22Rv1 (cell line): ENCODE data around the gene OOSP1.

Experiments used
- H3K27ac ChIP-seq: fragments of 450-650 bp; 2 replicates; pipeline ENCODE4 v1.5.1; 2017
- ZFX ChIP-seq: fragments of 450-650 bp; IDR thresholded peaks from 2 replicates; pipeline ENCODE4 v1.6.1; 2017; ENCODE audit warnings: antibody characterized with exemption, borderline replicate concordance
- TF ChIP-seq, protein P1 (sequence below): fragments of 450-650 bp; IDR thresholded peaks from 2 replicates; pipeline ENCODE4 v1.5.1; 2017; ENCODE audit warnings: mild to moderate bottlenecking

OOSP1 gene

DNA sequence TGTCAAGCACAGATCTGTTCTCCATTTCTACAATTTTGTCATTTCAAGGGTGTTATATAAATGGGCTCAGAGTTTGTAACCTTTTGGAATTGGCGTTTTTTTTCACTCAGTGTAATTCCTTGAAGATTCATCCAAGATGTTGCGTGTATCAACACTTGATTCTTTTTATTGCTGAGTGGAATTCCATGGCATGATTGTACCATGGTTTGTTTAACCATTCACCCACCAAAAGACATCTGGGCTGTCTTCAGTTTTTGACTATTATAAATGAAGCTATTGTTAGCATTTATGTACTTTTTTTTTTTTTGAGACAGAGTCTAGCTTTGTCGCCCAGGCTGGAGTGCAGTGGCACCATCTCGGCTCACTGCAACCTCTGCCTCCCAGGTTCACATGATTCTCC lies 2.9 kb downstream of the OOSP1 start:
- TF ChIP-seq, protein P1, sequence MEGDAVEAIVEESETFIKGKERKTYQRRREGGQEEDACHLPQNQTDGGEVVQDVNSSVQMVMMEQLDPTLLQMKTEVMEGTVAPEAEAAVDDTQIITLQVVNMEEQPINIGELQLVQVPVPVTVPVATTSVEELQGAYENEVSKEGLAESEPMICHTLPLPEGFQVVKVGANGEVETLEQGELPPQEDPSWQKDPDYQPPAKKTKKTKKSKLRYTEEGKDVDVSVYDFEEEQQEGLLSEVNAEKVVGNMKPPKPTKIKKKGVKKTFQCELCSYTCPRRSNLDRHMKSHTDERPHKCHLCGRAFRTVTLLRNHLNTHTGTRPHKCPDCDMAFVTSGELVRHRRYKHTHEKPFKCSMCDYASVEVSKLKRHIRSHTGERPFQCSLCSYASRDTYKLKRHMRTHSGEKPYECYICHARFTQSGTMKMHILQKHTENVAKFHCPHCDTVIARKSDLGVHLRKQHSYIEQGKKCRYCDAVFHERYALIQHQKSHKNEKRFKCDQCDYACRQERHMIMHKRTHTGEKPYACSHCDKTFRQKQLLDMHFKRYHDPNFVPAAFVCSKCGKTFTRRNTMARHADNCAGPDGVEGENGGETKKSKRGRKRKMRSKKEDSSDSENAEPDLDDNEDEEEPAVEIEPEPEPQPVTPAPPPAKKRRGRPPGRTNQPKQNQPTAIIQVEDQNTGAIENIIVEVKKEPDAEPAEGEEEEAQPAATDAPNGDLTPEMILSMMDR, result no peak
- no peak for TF ChIP-seq ZFX
- no peak overlapping the region for H3K27ac ChIP-seq

DNA sequence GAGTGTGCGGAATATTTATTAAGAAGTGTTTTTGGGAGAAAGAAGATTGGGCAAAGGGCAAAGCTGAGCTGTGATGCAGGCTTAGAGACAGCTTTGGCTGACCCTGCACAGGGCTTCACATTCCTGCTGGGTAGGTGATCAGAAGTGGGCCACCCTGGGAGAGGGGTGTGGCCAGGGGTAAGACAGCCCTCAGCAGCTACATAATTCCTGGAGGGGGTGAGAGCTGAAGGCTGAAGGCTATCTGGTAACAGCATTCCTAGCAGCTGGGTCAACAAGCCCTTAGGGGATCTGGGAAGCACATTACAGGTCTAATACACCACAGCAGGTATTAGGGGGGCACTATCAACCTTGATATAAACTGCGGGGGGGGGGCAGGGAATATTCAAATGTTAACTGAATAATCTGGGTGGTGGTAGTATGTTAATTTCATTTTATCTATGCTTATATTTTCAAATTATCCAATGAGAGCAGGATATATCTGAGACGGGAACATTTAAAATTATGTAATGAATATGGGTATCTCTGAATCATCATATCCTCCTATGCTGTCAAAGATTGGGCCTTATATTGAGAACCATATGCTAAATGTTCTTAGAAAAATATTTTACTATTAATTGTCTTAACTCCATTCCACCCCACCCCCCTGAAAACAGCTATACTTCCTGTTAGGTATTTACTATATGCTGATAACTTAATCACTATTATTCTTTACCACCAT lies 5.9 kb downstream of the OOSP1 start:
- TF ChIP-seq, protein P1, result no peak
- TF ChIP-seq ZFX, result no peak

DNA sequence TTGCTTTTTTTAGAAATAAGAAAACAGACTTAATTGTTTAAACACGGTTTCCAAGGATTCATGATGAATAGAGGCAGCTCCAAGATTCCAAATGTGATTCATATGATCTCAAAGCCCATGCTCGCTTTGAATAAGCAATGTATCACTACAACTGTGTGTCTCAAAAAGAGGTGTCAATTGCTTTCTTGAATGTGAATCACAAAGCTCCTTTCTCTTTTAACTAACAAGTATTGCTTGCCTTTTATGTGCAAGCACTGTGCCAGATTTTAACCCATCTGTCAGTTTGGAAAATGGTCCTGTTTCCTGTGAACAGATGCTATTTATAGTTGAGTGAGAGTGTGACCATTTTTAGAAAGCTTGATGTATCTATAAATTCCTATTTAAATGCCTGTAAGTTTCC lies 6.5 kb downstream of the OOSP1 start:
- TF ChIP-seq, protein P1, result no peak
- no peak for TF ChIP-seq ZFX
- no peak overlapping the region for H3K27ac ChIP-seq

More for the DNA sequence above, 5.9 kb downstream of the OOSP1 start:
- no peak overlapping the region for H3K27ac ChIP-seq

DNA sequence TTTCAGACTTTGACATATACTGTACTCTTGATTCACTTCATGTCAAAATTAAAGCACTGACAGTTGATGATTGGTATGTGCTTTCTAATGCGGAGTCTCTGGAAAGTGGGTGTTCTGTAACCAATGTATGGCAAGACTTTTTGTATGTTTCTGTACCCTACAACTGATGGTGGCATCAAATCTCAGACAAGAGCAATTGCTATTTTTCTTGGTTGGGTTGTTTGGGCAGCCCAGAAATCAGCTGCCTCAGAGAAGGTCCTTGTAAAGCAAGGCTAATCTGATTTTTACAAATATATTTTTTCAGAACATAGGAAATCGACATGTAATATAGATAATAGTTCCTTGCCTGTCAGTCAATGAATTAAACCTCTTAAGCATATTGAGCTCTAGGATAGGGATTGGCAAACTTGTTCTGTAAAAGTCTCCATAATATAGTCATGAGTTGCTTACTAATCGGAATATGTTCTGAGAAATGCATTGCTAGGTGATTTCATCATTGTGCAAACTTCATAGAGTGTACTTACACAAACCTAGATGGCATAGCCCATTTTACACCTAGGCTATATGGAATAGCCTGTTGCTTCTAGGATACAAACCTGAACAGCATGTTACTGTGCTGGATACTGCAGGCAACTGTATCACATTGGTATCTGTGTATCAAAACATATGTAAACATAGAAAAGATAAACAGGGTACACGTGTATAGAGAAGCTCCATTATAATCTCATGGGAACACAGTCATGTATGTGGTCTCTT lies 15.4 kb downstream of the OOSP1 start:
- H3K27ac ChIP-seq, result no peak overlapping the region
- no peak for TF ChIP-seq ZFX
- TF ChIP-seq, protein P1, result no peak

DNA sequence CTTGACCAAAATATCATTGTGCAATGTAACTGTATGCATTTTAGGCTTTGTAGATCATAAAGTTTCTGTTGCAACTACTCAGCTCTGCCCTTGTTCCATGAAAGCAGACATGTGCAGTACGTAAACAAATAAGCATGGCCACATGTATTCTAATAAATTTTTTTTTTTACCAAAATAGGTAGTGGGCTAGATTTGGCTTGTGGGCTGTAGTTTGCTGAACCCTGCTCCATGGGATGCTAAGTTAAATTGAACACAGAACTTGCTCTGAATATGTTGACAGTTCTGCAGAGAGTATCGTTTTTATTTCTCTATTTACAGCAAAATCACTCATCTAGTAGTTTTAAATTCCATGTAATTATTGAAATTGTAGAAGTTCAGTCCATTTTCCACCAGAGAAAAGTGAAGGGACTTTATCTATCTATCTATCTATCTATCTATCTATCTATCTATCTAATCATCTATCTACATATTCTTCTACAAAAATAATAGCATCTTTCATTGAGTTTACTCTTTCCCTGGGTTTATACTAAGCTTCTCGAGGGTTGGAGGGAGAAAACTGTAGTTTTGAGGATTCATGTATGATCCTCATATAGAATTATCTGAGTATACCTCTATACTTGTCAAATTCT lies 16.1 kb downstream of the OOSP1 start:
- no peak for TF ChIP-seq ZFX
- TF ChIP-seq, protein P1, result no peak
- H3K27ac ChIP-seq, result no peak overlapping the region

DNA sequence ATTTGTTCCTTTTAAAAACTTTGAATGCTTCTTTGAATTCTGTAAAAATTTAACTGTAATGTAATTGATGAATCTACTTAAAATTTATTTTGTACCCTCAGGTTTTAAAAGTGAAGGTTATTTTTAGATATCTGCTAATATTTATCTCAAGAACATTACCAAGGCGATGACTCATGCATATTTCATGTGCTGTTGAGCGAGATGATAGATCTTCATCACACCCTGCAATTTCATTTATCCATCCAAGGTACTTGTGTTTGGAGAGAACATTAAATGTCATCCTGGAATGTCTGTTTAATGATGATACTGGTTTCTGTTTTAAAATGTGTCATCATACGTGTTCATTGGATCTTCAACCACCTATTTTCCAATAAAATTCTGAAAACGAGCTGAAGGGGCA lies 18.9 kb downstream of the OOSP1 start:
- no peak for TF ChIP-seq ZFX
- TF ChIP-seq, protein P1, result no peak
- H3K27ac ChIP-seq, result no peak overlapping the region
